Measurements from ENCODE around the gene CCSER1.

Gene CCSER1

GRCh38 chr4:90727938-90728337, 600.7 kb downstream of the CCSER1 start:
- no peaks in the 10 kb centered on the region for H3K9me2 ChIP-seq (ENCODE audit: low read depth, low read length)
- no peak overlapping the region for H2AFZ ChIP-seq (ENCODE audit: low read length)
- no peaks in the 10 kb centered on the region for H3K27me3 ChIP-seq (ENCODE audit: insufficient read depth, low read length)
- H3K27ac ChIP-seq (ENCODE audit: low read depth, low read length, poor library complexity, severe bottlenecking) = no peak overlapping the region
- no peak overlapping the region for H3K4me2 ChIP-seq (ENCODE audit: low read length)
- no peaks in the 10 kb centered on the region for H3K36me3 ChIP-seq (ENCODE audit: insufficient read depth, low read length)
- H3K4me3 ChIP-seq (ENCODE audit: low read depth, low read length, poor library complexity, severe bottlenecking) = no peak overlapping the region
- H3F3A ChIP-seq (ENCODE audit: insufficient read depth, low read length) = no peaks in the 10 kb centered on the region
- H3K79me2 ChIP-seq (ENCODE audit: insufficient read depth, low read length) = no peaks in the 10 kb centered on the region
- TF ChIP-seq CTCF (IDR thresholded peaks at IDR 0.05; ENCODE audit: low read length) = no peak
- no peak for TF ChIP-seq EZH2 (IDR thresholded peaks at IDR 0.05; ENCODE audit: borderline replicate concordance, low read length)
- no peaks in the 10 kb centered on the region for H3K4me1 ChIP-seq (ENCODE audit: insufficient read depth, low read length, severe bottlenecking)
- H3K9me3 ChIP-seq (ENCODE audit: low read length) = no peaks in the 10 kb centered on the region
- H4K20me1 ChIP-seq (ENCODE audit: insufficient read depth, low read length) = no peaks in the 10 kb centered on the region
- no peak overlapping the region for H3K9ac ChIP-seq (ENCODE audit: low read length)

GRCh38 chr4:90730752-90731151, 603.6 kb downstream of the CCSER1 start:
- no peaks in the 10 kb centered on the region for H3K36me3 ChIP-seq (ENCODE audit: insufficient read depth, low read length)
- H3K27me3 ChIP-seq (ENCODE audit: insufficient read depth, low read length) = no peaks in the 10 kb centered on the region
- no peaks in the 10 kb centered on the region for H3F3A ChIP-seq (ENCODE audit: insufficient read depth, low read length)
- no peak overlapping the region for H3K27ac ChIP-seq (ENCODE audit: low read depth, low read length, poor library complexity, severe bottlenecking)
- no peak overlapping the region for H3K9ac ChIP-seq (ENCODE audit: low read length)
- no peaks in the 10 kb centered on the region for H3K4me1 ChIP-seq (ENCODE audit: insufficient read depth, low read length, severe bottlenecking)
- no peak overlapping the region for H3K4me2 ChIP-seq (ENCODE audit: low read length)
- H3K79me2 ChIP-seq (ENCODE audit: insufficient read depth, low read length) = no peaks in the 10 kb centered on the region
- no peaks in the 10 kb centered on the region for H3K9me3 ChIP-seq (ENCODE audit: low read length)
- no peaks in the 10 kb centered on the region for H4K20me1 ChIP-seq (ENCODE audit: insufficient read depth, low read length)
- H3K9me2 ChIP-seq (ENCODE audit: low read depth, low read length) = no peaks in the 10 kb centered on the region
- no peak overlapping the region for H2AFZ ChIP-seq (ENCODE audit: low read length)
- no peak overlapping the region for H3K4me3 ChIP-seq (ENCODE audit: low read depth, low read length, poor library complexity, severe bottlenecking)
- TF ChIP-seq CTCF (IDR thresholded peaks at IDR 0.05; ENCODE audit: low read length) (no peak), EZH2 (IDR thresholded peaks at IDR 0.05; ENCODE audit: borderline replicate concordance, low read length) (no peak)

GRCh38 chr4:90733211-90733610, 606.0 kb downstream of the CCSER1 start:
- Histone ChIP-seq H3K27ac (ENCODE audit: low read depth, low read length, poor library complexity, severe bottlenecking) (no peak overlapping the region), H3K9me2 (ENCODE audit: low read depth, low read length) (no peaks in the 10 kb centered on the region), H3K27me3 (ENCODE audit: insufficient read depth, low read length) (no peaks in the 10 kb centered on the region), H2AFZ (ENCODE audit: low read length) (no peak overlapping the region), H3K4me3 (ENCODE audit: low read depth, low read length, poor library complexity, severe bottlenecking) (no peak overlapping the region), H3K36me3 (ENCODE audit: insufficient read depth, low read length) (no peaks in the 10 kb centered on the region), H3K79me2 (ENCODE audit: insufficient read depth, low read length) (no peaks in the 10 kb centered on the region), H3K4me1 (ENCODE audit: insufficient read depth, low read length, severe bottlenecking) (no peaks in the 10 kb centered on the region), H3K9ac (ENCODE audit: low read length) (no peak overlapping the region), H3K4me2 (ENCODE audit: low read length) (no peak overlapping the region), H3K9me3 (ENCODE audit: low read length) (no peaks in the 10 kb centered on the region), H4K20me1 (ENCODE audit: insufficient read depth, low read length) (no peaks in the 10 kb centered on the region), H3F3A (ENCODE audit: insufficient read depth, low read length) (no peaks in the 10 kb centered on the region)
- TF ChIP-seq EZH2 (IDR thresholded peaks at IDR 0.05; ENCODE audit: borderline replicate concordance, low read length) (no peak), CTCF (IDR thresholded peaks at IDR 0.05; ENCODE audit: low read length) (no peak)

Measured in OCI-LY1 (cell line).